ENCODE data around the gene BTBD9.

The BTBD9 gene

GRCh38 chr6:38367231-38367630, 272.5 kb downstream of the BTBD9 start:
- DNase-seq (ENCODE audit: low read depth, low spot score): no peak
- ChIA-PET POLR2A (interaction anchor here (0.6 kb wide), 1 partner anchor 1241 kb away, joined by 3 read pairs; no protein-coding TSS in a partner anchor), CTCF (interaction anchor here (0.7 to 1.7 kb wide), 3 partner anchors 9 to 127 kb away, joined by 3 to 4 read pairs (median 3); no protein-coding TSS in a partner anchor)
- no peak for TF ChIP-seq CTCF (IDR thresholded peaks at IDR 0.05; ENCODE audit: insufficient read depth, low read length, missing control alignments)
- no peak overlapping the region for H3K4me3 ChIP-seq (ENCODE audit: low read depth, low read length)

- no peak overlapping the region for H3K4me3 ChIP-seq (ENCODE audit: low read depth, low read length)
- ChIA-PET CTCF (interaction anchor here (1.3 to 1.7 kb wide), 3 partner anchors 10 to 15 kb away, joined by 4 to 5 read pairs (median 5); no protein-coding TSS in a partner anchor), POLR2A (no interaction called here)
- no peak for DNase-seq (ENCODE audit: low read depth, low spot score)
- no peak for TF ChIP-seq CTCF (IDR thresholded peaks at IDR 0.05; ENCODE audit: insufficient read depth, low read length, missing control alignments)
Observed at GRCh38 chr6:38366234-38366633, 273.5 kb downstream of the BTBD9 start.

DNA sequence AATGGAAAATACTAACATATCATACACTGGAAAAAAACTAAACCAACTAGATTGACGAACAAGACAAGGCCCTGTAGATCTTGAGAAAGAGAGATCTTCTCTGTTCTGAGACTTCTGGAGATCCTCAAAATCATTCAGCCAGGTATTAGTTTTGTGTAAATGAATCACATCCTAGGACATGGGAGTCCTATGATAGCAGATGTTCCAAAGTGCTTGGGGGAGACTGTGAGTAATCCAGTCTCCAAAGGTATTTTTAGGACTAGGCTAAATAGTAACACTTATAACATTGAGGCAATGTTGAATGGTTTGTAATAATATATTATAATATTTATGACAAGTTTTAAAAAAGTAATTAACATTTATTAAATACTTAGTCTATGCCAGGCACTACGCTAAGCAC, 275.0 kb downstream of the BTBD9 start:
- DNase-seq (ENCODE audit: low read depth, low spot score): no peak
- POLR2A ChIA-PET: no interaction called here
- TF ChIP-seq CTCF (IDR thresholded peaks at IDR 0.05; ENCODE audit: insufficient read depth, low read length, missing control alignments): no peak
- H3K4me3 ChIP-seq (ENCODE audit: low read depth, low read length): no peak overlapping the region
- CTCF ChIA-PET: interaction anchor here (1.0 kb wide), 1 partner anchor 130 kb away, joined by 3 read pairs; no protein-coding TSS in a partner anchor

GRCh38 chr6:38364127-38364526, 275.6 kb downstream of the BTBD9 start:
- POLR2A ChIA-PET: no interaction called here
- CTCF ChIA-PET: no interaction called here
- TF ChIP-seq CTCF (IDR thresholded peaks at IDR 0.05; ENCODE audit: insufficient read depth, low read length, missing control alignments): no peak
- no peak for DNase-seq (ENCODE audit: low read depth, low spot score)
- no peak overlapping the region for H3K4me3 ChIP-seq (ENCODE audit: low read depth, low read length)

- ChIA-PET CTCF (no interaction called here), POLR2A (no interaction called here)
- no peak for TF ChIP-seq CTCF (IDR thresholded peaks at IDR 0.05; ENCODE audit: insufficient read depth, low read length, missing control alignments)
- no peak for DNase-seq (ENCODE audit: low read depth, low spot score)
- no peak overlapping the region for H3K4me3 ChIP-seq (ENCODE audit: low read depth, low read length)
Observed at GRCh38 chr6:38355519-38355918, 284.2 kb downstream of the BTBD9 start.

DNA sequence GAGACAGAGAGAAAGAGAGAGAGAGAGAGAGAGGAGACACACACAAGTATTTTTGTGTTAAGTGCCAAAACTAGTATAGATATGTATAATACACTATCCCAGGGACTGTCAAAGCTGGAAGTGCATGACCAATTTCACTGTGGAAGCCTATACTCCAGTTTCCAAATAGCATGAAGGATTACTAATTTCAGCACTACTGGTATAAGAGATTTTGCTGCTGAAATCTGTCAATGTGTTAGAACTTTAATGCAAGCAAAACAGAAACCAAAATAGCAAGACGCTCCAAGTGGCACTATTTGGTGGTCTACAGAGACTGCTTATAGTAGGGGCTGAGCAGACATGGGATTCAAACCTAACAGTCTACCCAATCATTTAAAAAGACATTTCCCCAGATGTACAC, 284.8 kb downstream of the BTBD9 start:
- ChIA-PET POLR2A (no interaction called here), CTCF (interaction anchor here (1.2 kb wide), 1 partner anchor 12 kb away, joined by 4 read pairs; no protein-coding TSS in a partner anchor)
- DNase-seq (ENCODE audit: low read depth, low spot score): no peak
- H3K4me3 ChIP-seq (ENCODE audit: low read depth, low read length): no peak overlapping the region
- TF ChIP-seq CTCF (IDR thresholded peaks at IDR 0.05; ENCODE audit: insufficient read depth, low read length, missing control alignments): no peak

All from AG04449 (cell line).